GM23248 (cell line): ENCODE measurements around the gene HIGD2A. TPM values are rescaled to one million over a fixed set of nuclear protein-coding genes. Genes with fewer than 3 reads are reported as not detected.

Experiments used
- DNase-seq: peaks from one replicate; pipeline ENCODE4 v3.0.0-alpha.2; 2015
- H2AFZ ChIP-seq: fragments of 200-600 bp; sonication (generic); 2 replicates; pipeline ENCODE4 v1.6.1; 2016; ENCODE audit warnings: antibody characterized with exemption
- H3F3A ChIP-seq: fragments of 200-600 bp; sonication (generic); 2 replicates; pipeline ENCODE4 v1.6.1; 2016; ENCODE audit warnings: mild to moderate bottlenecking, antibody characterized with exemption, mixed run types; ENCODE audit not compliant: insufficient read depth
- H3K27ac ChIP-seq: fragments of 200-600 bp; sonication (generic); 2 replicates; pipeline ENCODE4 v1.5.1; 2016; ENCODE audit warnings: mild to moderate bottlenecking
- H3K27me3 ChIP-seq: fragments of 200-600 bp; sonication (generic); replicated peaks from 2 replicates; pipeline ENCODE4 v1.6.1; 2016; ENCODE audit warnings: mild to moderate bottlenecking; ENCODE audit not compliant: insufficient read depth
- H3K36me3 ChIP-seq: fragments of 200-600 bp; sonication (generic); 2 replicates; pipeline ENCODE4 v1.6.1; 2016; ENCODE audit warnings: low read depth, mild to moderate bottlenecking
- H3K4me1 ChIP-seq: fragments of 200-600 bp; sonication (generic); 2 replicates; pipeline ENCODE4 v1.6.1; 2016; ENCODE audit warnings: mild to moderate bottlenecking; ENCODE audit not compliant: insufficient read depth
- H3K4me2 ChIP-seq: fragments of 200-600 bp; sonication (generic); one replicate; pipeline ENCODE4 v1.6.1; 2016; ENCODE audit warnings: mild to moderate bottlenecking; ENCODE audit not compliant: unreplicated experiment
- H3K4me3 ChIP-seq: fragments of 200-600 bp; sonication (generic); 2 replicates; pipeline ENCODE4 v1.5.1; 2016; ENCODE audit warnings: mild to moderate bottlenecking
- H3K79me2 ChIP-seq: fragments of 200-600 bp; sonication (generic); 2 replicates; pipeline ENCODE4 v1.6.1; 2016; ENCODE audit warnings: mild to moderate bottlenecking; ENCODE audit not compliant: insufficient read depth
- H3K9ac ChIP-seq: fragments of 200-600 bp; sonication (generic); 2 replicates; pipeline ENCODE4 v1.6.1; 2016; ENCODE audit warnings: mild to moderate bottlenecking
- H3K9me2 ChIP-seq: fragments of 200-600 bp; sonication (generic); 2 replicates; pipeline ENCODE4 v1.6.1; 2016; ENCODE audit warnings: mixed run types, mild to moderate bottlenecking, moderate library complexity; ENCODE audit not compliant: insufficient read depth
- H3K9me3 ChIP-seq: fragments of 200-600 bp; sonication (generic); one replicate; pipeline ENCODE4 v1.6.1; 2017; ENCODE audit warnings: low read depth
- H4K20me1 ChIP-seq: fragments of 200-600 bp; sonication (generic); 2 replicates; pipeline ENCODE4 v1.6.0; 2016; ENCODE audit not compliant: insufficient read depth
- EZH2 ChIP-seq: fragments of 200-600 bp; sonication (generic); IDR thresholded peaks from 2 replicates; pipeline ENCODE4 v1.6.1; 2018; ENCODE audit warnings: antibody characterized with exemption, mild to moderate bottlenecking; ENCODE audit not compliant: insufficient read depth, poor library complexity, severe bottlenecking
- EZH2phosphoT487 ChIP-seq: fragments of 200-600 bp; sonication (generic); IDR thresholded peaks from 2 replicates; pipeline ENCODE4 v1.6.1; 2018; ENCODE audit warnings: antibody characterized with exemption, moderate library complexity, mild to moderate bottlenecking, low read depth; ENCODE audit not compliant: insufficient read depth
- WGBS, 2 experiments: methylation state at CpG; one replicate each; pipeline ENCODE4 v1.1.6; 2015 to 2017; ENCODE audit warnings: low lambda C conversion rate in 2 of 2, low coverage in 1 of 2; ENCODE audit errors: missing lambda C conversion rate in 2 of 2; 5-methylcytosine and 5-hydroxymethylcytosine counted together
- in situ Hi-C: fragments of 300-500 bp; cut with MboI; formaldehyde crosslinking; loops from 2 replicates; pipeline ENCODE4 v1.15.0; 2020
- polyA plus RNA-seq: library from polyadenylated mRNA; unstranded; fragments of >200 nt; fragmentation: Nextera tagmentation; extraction: Ambion mirVana; gene quantifications from 2 replicates; pipeline ENCODE4 v1.2.1, GENCODE V29; 2016
- total RNA-seq: library from RNA; depleted of rRNA; stranded (reverse); fragments of >200 nt; shearing (Covaris generic); gene quantifications from 2 replicates; pipeline ENCODE4 v1.2.3, GENCODE V29; 2014

Gene HIGD2A
- total and polyA plus RNA-seq, 2 experiments from 2014 or later: 72.1 to 117 TPM

DNA sequence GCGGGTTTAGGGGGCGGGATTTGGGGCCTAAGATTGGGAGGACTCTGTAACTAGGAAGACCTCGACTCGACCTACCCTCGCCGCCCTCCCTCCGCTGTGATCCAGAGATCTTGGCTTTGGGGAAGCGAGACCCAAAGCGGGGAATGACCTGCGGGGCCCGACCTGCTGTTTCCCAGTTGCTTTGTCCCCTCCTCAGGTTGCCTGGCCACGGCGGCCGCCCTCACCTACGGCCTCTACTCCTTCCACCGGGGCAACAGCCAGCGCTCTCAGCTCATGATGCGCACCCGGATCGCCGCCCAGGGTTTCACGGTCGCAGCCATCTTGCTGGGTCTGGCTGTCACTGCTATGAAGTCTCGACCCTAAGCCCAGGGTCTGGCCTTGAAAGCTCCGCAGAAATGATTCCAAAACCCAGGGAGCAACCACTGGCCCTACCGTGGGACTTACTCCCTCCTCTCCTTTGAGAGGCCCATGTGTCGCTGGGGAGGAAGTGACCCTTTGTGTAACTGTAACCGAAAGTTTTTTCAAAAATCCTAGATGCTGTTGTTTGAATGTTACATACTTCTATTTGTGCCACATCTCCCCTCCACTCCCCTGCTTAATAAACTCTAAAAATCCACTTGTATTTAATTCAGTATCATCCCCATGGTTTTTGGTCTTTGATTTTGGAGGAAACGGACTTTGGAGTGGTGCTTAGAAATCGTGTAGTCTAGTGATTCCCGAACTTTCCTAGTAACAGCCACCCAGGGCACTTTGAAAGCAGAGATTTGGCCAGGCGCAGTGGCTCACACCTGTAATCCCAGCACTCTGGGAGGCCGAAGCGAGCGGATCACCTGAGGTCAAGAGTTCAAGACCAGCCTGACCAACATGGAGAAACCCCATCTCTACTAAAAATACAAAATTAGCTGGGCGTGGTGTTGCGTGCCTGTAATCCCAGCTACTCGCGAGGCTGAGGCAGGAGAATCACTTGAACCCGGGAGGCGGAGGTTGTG is 878 bp downstream of the HIGD2A start:
- peak overlapping the region; percentile 90 for H3K4me2 ChIP-seq
- no peaks in the 10 kb centered on the region for H3K9me2 ChIP-seq
- in situ Hi-C loops: no loop called here
- TF ChIP-seq EZH2 (no peak), EZH2phosphoT487 (no peak)
- peak overlapping the region; percentile 100 for H3K4me3 ChIP-seq
- DNase-seq: no peak
- peak overlapping the region; percentile 93 for H3K27ac ChIP-seq
- H2AFZ ChIP-seq: peak overlapping the region; percentile 99
- H3K9ac ChIP-seq: peak overlapping the region; percentile 96
- no peaks in the 10 kb centered on the region for H3K9me3 ChIP-seq
- peaks cover 13% of the 10 kb centered on the region; the same call in 1 of the 2 replicates for H3K36me3 ChIP-seq
- no peaks in the 10 kb centered on the region for H3K27me3 ChIP-seq
- peaks cover 13% of the 10 kb centered on the region for H3F3A ChIP-seq
- H3K79me2 ChIP-seq: peaks cover 54% of the 10 kb centered on the region
- H4K20me1 ChIP-seq: no peaks in the 10 kb centered on the region
- peaks cover 20% of the 10 kb centered on the region; the same call in 1 of the 2 replicates for H3K4me1 ChIP-seq
- 30% methylated on average over 39 to 41 of the region's 41 CpGs for WGBS, 2 experiments

DNA sequence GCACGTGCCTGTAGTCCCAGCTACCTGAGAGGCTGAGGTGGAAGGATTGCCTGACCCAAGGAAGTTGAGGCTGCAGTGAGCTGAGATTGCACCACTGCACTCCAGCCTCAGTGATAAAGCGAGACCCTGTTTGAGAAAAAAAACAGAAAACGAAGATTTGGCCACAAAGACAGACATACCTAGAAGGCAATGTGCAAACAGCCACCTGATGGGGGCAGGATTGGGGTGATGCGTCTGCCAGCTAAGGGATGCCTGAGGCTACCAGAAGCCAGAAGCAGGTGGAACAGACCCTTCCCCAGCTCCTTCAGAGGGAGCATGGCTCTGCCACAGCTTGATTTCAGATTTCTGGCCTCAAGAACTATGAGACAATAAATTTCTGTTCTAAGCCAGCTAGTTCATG is 2.9 kb downstream of the HIGD2A start:
- Histone ChIP-seq H3K79me2 (peaks cover 35% of the 10 kb centered on the region), H3K4me1 (peaks cover 14% of the 10 kb centered on the region; the same call in 1 of the 2 replicates), H2AFZ (no peak overlapping the region), H4K20me1 (no peaks in the 10 kb centered on the region), H3K27ac (no peak overlapping the region), H3K9me2 (no peaks in the 10 kb centered on the region), H3K4me3 (no peak overlapping the region), H3K27me3 (no peaks in the 10 kb centered on the region), H3K9ac (no peak overlapping the region), H3K4me2 (no peak overlapping the region), H3F3A (peaks cover 13% of the 10 kb centered on the region), H3K9me3 (no peaks in the 10 kb centered on the region), H3K36me3 (0 out of 2 replicates have a peak, but pooled peaks cover 3% of the 10 kb centered on the region)
- WGBS, 2 experiments: 94 to 97% methylated on average over 4 of the region's 4 CpGs
- no peak for TF ChIP-seq EZH2
- TF ChIP-seq EZH2phosphoT487: no peak
- in situ Hi-C loops: no loop called here
- no peak for DNase-seq

GRCh38 chr5:176391999-176392398 is 3.4 kb downstream of the HIGD2A start:
- Histone ChIP-seq H3K4me1 (peaks cover 9% of the 10 kb centered on the region; the same call in 1 of the 2 replicates), H2AFZ (no peak overlapping the region), H3K4me2 (no peak overlapping the region), H3F3A (peaks cover 13% of the 10 kb centered on the region), H3K9me2 (no peaks in the 10 kb centered on the region), H3K36me3 (0 out of 2 replicates have a peak, but pooled peaks cover 3% of the 10 kb centered on the region), H4K20me1 (no peaks in the 10 kb centered on the region), H3K4me3 (no peak overlapping the region), H3K27me3 (no peaks in the 10 kb centered on the region), H3K79me2 (peaks cover 30% of the 10 kb centered on the region), H3K9me3 (no peaks in the 10 kb centered on the region), H3K27ac (no peak overlapping the region), H3K9ac (no peak overlapping the region)
- DNase-seq: no peak
- TF ChIP-seq EZH2 (no peak), EZH2phosphoT487 (no peak)
- in situ Hi-C loops: no loop called here
- WGBS, 2 experiments: 83 to 85% methylated on average over 4 of the region's 4 CpGs

DNA sequence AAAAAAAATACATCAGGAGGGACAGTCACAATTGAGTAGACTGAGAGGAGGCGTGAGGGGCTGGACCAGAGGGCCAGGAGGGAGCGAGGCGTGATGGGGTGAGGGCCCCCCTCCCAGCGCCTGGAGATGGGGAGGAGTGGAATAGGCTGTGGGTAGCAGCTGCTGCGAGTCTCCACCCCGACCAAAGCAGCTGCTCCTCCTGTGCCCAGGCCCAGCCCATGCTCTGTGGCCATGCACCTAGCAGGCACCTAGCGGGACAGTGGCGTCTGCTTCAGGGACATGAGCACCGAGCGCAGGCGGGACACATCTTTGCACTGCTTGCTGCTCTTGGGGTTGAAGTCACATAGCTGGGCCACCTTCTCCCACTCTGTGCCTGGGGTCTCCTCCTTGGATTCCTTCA is 4.0 kb downstream of the HIGD2A start:
- H2AFZ ChIP-seq: no peak overlapping the region
- H3K4me3 ChIP-seq: no peak overlapping the region
- no peaks in the 10 kb centered on the region for H3K9me2 ChIP-seq
- no peak overlapping the region for H3K4me2 ChIP-seq
- 91 to 93% methylated on average over 11 of the region's 11 CpGs for WGBS, 2 experiments
- DNase-seq: no peak
- no peak overlapping the region for H3K9ac ChIP-seq
- peaks cover 24% of the 10 kb centered on the region for H3K79me2 ChIP-seq
- H3K27me3 ChIP-seq: no peaks in the 10 kb centered on the region
- peaks cover 5% of the 10 kb centered on the region; the same call in 1 of the 2 replicates for H3K4me1 ChIP-seq
- in situ Hi-C loops: no loop called here
- no peaks in the 10 kb centered on the region for H4K20me1 ChIP-seq
- H3K27ac ChIP-seq: no peak overlapping the region
- H3K9me3 ChIP-seq: no peaks in the 10 kb centered on the region
- H3F3A ChIP-seq: peaks cover 13% of the 10 kb centered on the region
- TF ChIP-seq EZH2: no peak
- TF ChIP-seq EZH2phosphoT487: no peak
- H3K36me3 ChIP-seq: 0 out of 2 replicates have a peak, but pooled peaks cover 3% of the 10 kb centered on the region
